Kidney epithelial cell (primary cell): Measurements from ENCODE around the gene PARN. TPM values are rescaled to one million over a fixed set of nuclear protein-coding genes. Genes with fewer than 3 reads are reported as not detected.

ENCODE experiments used
- DNase-seq: peaks from one replicate; pipeline ENCODE4 v3.0.0-alpha.2; 2010; ENCODE audit warnings: low read depth
- H3K27me3 ChIP-seq: 2 replicates; pipeline ENCODE4 v1.6.0; 2011; ENCODE audit warnings: low read length; ENCODE audit not compliant: control insufficient read depth, insufficient read depth
- H3K36me3 ChIP-seq: 2 replicates; pipeline ENCODE4 v1.5.1; 2011; ENCODE audit warnings: low read length; ENCODE audit not compliant: control insufficient read depth, insufficient read depth
- H3K4me3 ChIP-seq: 2 replicates; pipeline ENCODE4 v1.5.1; 2011; ENCODE audit warnings: low read depth, mild to moderate bottlenecking, control low read depth, low read length
- CTCF ChIP-seq: IDR thresholded peaks from 2 replicates; pipeline ENCODE4 v1.5.1; 2011; ENCODE audit warnings: mild to moderate bottlenecking, moderate library complexity, low read length, control low read depth, inconsistent platforms; ENCODE audit not compliant: insufficient read depth, poor library complexity, severe bottlenecking
- total RNA-seq: library from RNA; depleted of rRNA; stranded (reverse); fragments of >200 nt; gene quantifications from 2 replicates; pipeline ENCODE4 v1.2.3, GENCODE V29; 2015

The PARN gene
- total RNA-seq, 1 donor from 2014 or later = 28.0 TPM

GRCh38 chr16:14490235-14490634, 139.8 kb downstream of the PARN start:
- no peak for DNase-seq
- no peak overlapping the region for H3K4me3 ChIP-seq
- H3K36me3 ChIP-seq = no peaks in the 10 kb centered on the region
- TF ChIP-seq CTCF = no peak
- no peaks in the 10 kb centered on the region for H3K27me3 ChIP-seq

- no peak overlapping the region for H3K4me3 ChIP-seq
- no peaks in the 10 kb centered on the region for H3K27me3 ChIP-seq
- H3K36me3 ChIP-seq = no peaks in the 10 kb centered on the region
- peak; percentile 53 for DNase-seq
- TF ChIP-seq CTCF = peak; percentile 35
Observed at GRCh38 chr16:14489460-14489859, 140.6 kb downstream of the PARN start.

- no peaks in the 10 kb centered on the region for H3K36me3 ChIP-seq
- H3K4me3 ChIP-seq = no peak overlapping the region
- H3K27me3 ChIP-seq = no peaks in the 10 kb centered on the region
- DNase-seq = no peak
- TF ChIP-seq CTCF = no peak
Observed at GRCh38 chr16:14487579-14487978, 142.5 kb downstream of the PARN start.

- no peak for TF ChIP-seq CTCF
- Histone ChIP-seq H3K27me3 (no peaks in the 10 kb centered on the region), H3K36me3 (no peaks in the 10 kb centered on the region), H3K4me3 (no peak overlapping the region)
- peak; percentile 88 for DNase-seq
Observed at GRCh38 chr16:14486520-14487303, 143.3 kb downstream of the PARN start.

GRCh38 chr16:14485811-14486519, 144.1 kb downstream of the PARN start:
- Histone ChIP-seq H3K27me3 (no peaks in the 10 kb centered on the region), H3K4me3 (no peak overlapping the region), H3K36me3 (no peaks in the 10 kb centered on the region)
- no peak for TF ChIP-seq CTCF
- DNase-seq = no peak
